ENCODE measurements around the gene SVIL. TPM values are rescaled to one million over a fixed set of nuclear protein-coding genes. Genes with fewer than 3 reads are reported as not detected.
"Not testable (repeated sequence)": the region's sequence is repeated elsewhere in the genome, so short reads cannot be mapped to it uniquely, and the experiment has no call there.

The SVIL gene
- total and polyA plus RNA-seq, 2 donors = 11.5 to 25.8 TPM

DNA sequence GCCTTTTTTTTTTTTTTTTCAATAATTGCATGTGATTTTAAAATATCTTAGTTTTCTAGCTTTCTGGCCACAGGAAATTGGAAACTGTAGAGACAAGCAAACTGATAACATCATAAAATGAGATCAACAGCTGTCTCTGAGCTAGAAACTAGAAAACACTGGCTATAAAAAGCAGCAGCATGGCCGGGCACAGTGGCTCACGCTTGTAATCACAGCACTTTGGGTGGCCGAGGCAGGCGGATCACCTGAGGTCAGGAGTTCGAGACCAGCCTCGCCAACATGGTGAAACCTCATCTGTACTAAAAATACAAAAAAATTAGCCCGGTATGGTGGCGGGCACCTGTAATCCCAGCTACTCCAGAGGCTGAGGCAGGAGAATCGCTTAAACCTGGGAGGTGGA, 81.7 kb downstream of the SVIL start:
- not testable (repeated sequence) for DNase-seq (ENCODE audit: low read depth in 6 of 9, low spot score in 9 of 9); H3K9me3 ChIP-seq (ENCODE audit: control insufficient read depth in 2 of 2, insufficient read depth in 1 of 2, low read length in 1 of 2); H3K27ac ChIP-seq (ENCODE audit: low read depth in 1 of 2, low read length in 1 of 2); H3K4me1 ChIP-seq (ENCODE audit: control insufficient read depth in 2 of 2, insufficient read depth in 2 of 2, low read length in 2 of 2); H3K27me3 ChIP-seq (ENCODE audit: control insufficient read depth in 2 of 2, insufficient read depth in 1 of 2, low read length in 1 of 2); H3K4me3 ChIP-seq (ENCODE audit: low read length in 2 of 2)
- 98% methylated on average over 9 of the region's 9 CpGs for WGBS
- peaks cover 19% of the 10 kb centered on the region in 2 donors for H3K36me3 ChIP-seq (ENCODE audit: control insufficient read depth in 2 of 2, insufficient read depth in 2 of 2, low read length in 1 of 2)

GRCh38 chr10:29549493-29549892, 85.3 kb downstream of the SVIL start:
- not testable (repeated sequence) for H3K27ac ChIP-seq (ENCODE audit: low read depth in 1 of 2, low read length in 1 of 2); H3K9me3 ChIP-seq (ENCODE audit: control insufficient read depth in 2 of 2, insufficient read depth in 1 of 2, low read length in 1 of 2); H3K4me1 ChIP-seq (ENCODE audit: control insufficient read depth in 2 of 2, insufficient read depth in 2 of 2, low read length in 2 of 2); H3K4me3 ChIP-seq (ENCODE audit: low read length in 2 of 2); DNase-seq (ENCODE audit: low read depth in 6 of 9, low spot score in 9 of 9); H3K27me3 ChIP-seq (ENCODE audit: control insufficient read depth in 2 of 2, insufficient read depth in 1 of 2, low read length in 1 of 2)
- H3K36me3 ChIP-seq (ENCODE audit: control insufficient read depth in 2 of 2, insufficient read depth in 2 of 2, low read length in 1 of 2) = peaks cover 19 to 22% of the 10 kb centered on the region in 2 donors
- 100% methylated on average over 2 of the region's 3 CpGs for WGBS

DNA sequence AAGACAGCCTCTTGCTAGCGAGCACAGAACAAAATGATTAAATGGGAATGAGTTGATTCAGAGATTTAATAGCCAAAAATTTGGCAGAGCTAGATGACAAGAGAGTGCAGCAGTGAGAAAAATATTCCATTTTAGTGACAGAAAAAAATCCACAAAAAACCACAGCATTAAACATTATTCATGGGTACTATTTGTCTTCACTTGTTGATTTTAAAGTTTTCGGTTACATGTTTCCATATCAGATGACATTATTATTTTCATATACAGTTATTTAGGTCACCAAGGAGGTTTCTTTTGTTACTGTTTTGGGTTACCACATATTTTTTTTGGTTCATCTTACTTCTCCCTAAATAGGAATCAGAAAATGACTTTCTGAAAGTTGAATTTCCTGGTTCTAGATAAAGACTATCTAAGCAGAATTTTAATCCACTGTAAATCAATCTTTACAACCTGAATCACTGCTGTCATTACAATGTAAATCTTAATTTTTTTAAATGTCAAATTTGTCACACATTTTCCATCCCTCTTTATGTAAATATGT, 87.9 kb downstream of the SVIL start:
- DNase-seq (ENCODE audit: low read depth in 6 of 9, low spot score in 9 of 9) = no peak

DNA sequence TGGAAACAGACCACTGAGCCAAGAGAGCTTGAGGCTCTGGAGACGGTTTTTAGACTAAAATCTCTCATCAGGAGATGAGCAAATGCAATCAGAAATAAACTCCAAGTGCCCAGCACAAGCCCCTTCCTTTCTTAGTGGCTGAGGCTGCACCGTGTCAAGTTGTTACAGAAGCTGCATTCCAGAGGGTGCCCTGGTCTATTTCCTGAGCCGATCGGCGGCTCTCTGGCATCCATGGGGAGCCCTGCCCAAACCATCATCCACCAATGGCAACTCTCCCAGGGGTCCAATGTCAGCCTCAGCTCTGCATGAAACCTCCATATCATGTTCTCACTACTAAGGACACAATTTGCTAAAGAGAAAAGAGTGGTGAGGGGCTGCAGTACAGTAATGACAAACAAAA, 89.6 kb downstream of the SVIL start:
- H3K4me1 ChIP-seq (ENCODE audit: control insufficient read depth in 2 of 2, insufficient read depth in 2 of 2, low read length in 2 of 2) = no peaks in the 10 kb centered on the region
- H3K27me3 ChIP-seq (ENCODE audit: control insufficient read depth in 2 of 2, insufficient read depth in 1 of 2, low read length in 1 of 2) = no peaks in the 10 kb centered on the region
- no peak overlapping the region for H3K4me3 ChIP-seq (ENCODE audit: low read length in 2 of 2)
- H3K36me3 ChIP-seq (ENCODE audit: control insufficient read depth in 2 of 2, insufficient read depth in 2 of 2, low read length in 1 of 2) = peaks cover 0 to 2% of the 10 kb centered on the region in 2 donors
- WGBS = 66% methylated on average over 5 of the region's 5 CpGs
- no peaks in the 10 kb centered on the region for H3K9me3 ChIP-seq (ENCODE audit: control insufficient read depth in 2 of 2, insufficient read depth in 1 of 2, low read length in 1 of 2)
- no peak overlapping the region for H3K27ac ChIP-seq (ENCODE audit: low read depth in 1 of 2, low read length in 1 of 2)
- DNase-seq (ENCODE audit: low read depth in 6 of 9, low spot score in 9 of 9) = no peak

More for the DNA sequence above, 87.9 kb downstream of the SVIL start:
- Histone ChIP-seq H3K27ac (ENCODE audit: low read depth in 1 of 2, low read length in 1 of 2) (no peak overlapping the region), H3K9me3 (ENCODE audit: control insufficient read depth in 2 of 2, insufficient read depth in 1 of 2, low read length in 1 of 2) (no peaks in the 10 kb centered on the region), H3K36me3 (ENCODE audit: control insufficient read depth in 2 of 2, insufficient read depth in 2 of 2, low read length in 1 of 2) (peaks cover 12 to 13% of the 10 kb centered on the region in 2 donors), H3K4me3 (ENCODE audit: low read length in 2 of 2) (no peak overlapping the region), H3K27me3 (ENCODE audit: control insufficient read depth in 2 of 2, insufficient read depth in 1 of 2, low read length in 1 of 2) (no peaks in the 10 kb centered on the region), H3K4me1 (ENCODE audit: control insufficient read depth in 2 of 2, insufficient read depth in 2 of 2, low read length in 2 of 2) (no peaks in the 10 kb centered on the region)
- 95% methylated on average over 2 of the region's 2 CpGs for WGBS

- Histone ChIP-seq H3K9me3 (ENCODE audit: control insufficient read depth in 2 of 2, insufficient read depth in 1 of 2, low read length in 1 of 2) (no peaks in the 10 kb centered on the region), H3K36me3 (ENCODE audit: control insufficient read depth in 2 of 2, insufficient read depth in 2 of 2, low read length in 1 of 2) (peaks cover 0 to 2% of the 10 kb centered on the region in 2 donors), H3K4me1 (ENCODE audit: control insufficient read depth in 2 of 2, insufficient read depth in 2 of 2, low read length in 2 of 2) (no peaks in the 10 kb centered on the region), H3K4me3 (ENCODE audit: low read length in 2 of 2) (no peak overlapping the region), H3K27me3 (ENCODE audit: control insufficient read depth in 2 of 2, insufficient read depth in 1 of 2, low read length in 1 of 2) (no peaks in the 10 kb centered on the region), H3K27ac (ENCODE audit: low read depth in 1 of 2, low read length in 1 of 2) (no peak overlapping the region)
- no peak for DNase-seq (ENCODE audit: low read depth in 6 of 9, low spot score in 9 of 9)
Observed at GRCh38 chr10:29543715-29544114, 91.1 kb downstream of the SVIL start.

GRCh38 chr10:29542723-29543122, 92.0 kb downstream of the SVIL start:
- DNase-seq (ENCODE audit: low read depth in 6 of 9, low spot score in 9 of 9) = no peak
- Histone ChIP-seq H3K9me3 (ENCODE audit: control insufficient read depth in 2 of 2, insufficient read depth in 1 of 2, low read length in 1 of 2) (no peaks in the 10 kb centered on the region), H3K27ac (ENCODE audit: low read depth in 1 of 2, low read length in 1 of 2) (no peak overlapping the region), H3K4me3 (ENCODE audit: low read length in 2 of 2) (no peak overlapping the region), H3K4me1 (ENCODE audit: control insufficient read depth in 2 of 2, insufficient read depth in 2 of 2, low read length in 2 of 2) (no peaks in the 10 kb centered on the region), H3K27me3 (ENCODE audit: control insufficient read depth in 2 of 2, insufficient read depth in 1 of 2, low read length in 1 of 2) (no peaks in the 10 kb centered on the region), H3K36me3 (ENCODE audit: control insufficient read depth in 2 of 2, insufficient read depth in 2 of 2, low read length in 1 of 2) (peaks cover 0 to 2% of the 10 kb centered on the region in 2 donors)
- 97% methylated on average over 4 of the region's 4 CpGs for WGBS

- Histone ChIP-seq H3K36me3 (ENCODE audit: control insufficient read depth in 2 of 2, insufficient read depth in 2 of 2, low read length in 1 of 2) (peaks cover 0 to 2% of the 10 kb centered on the region in 2 donors), H3K27me3 (ENCODE audit: control insufficient read depth in 2 of 2, insufficient read depth in 1 of 2, low read length in 1 of 2) (no peaks in the 10 kb centered on the region), H3K4me1 (ENCODE audit: control insufficient read depth in 2 of 2, insufficient read depth in 2 of 2, low read length in 2 of 2) (no peaks in the 10 kb centered on the region), H3K27ac (ENCODE audit: low read depth in 1 of 2, low read length in 1 of 2) (no peak overlapping the region), H3K4me3 (ENCODE audit: low read length in 2 of 2) (no peak overlapping the region), H3K9me3 (ENCODE audit: control insufficient read depth in 2 of 2, insufficient read depth in 1 of 2, low read length in 1 of 2) (no peaks in the 10 kb centered on the region)
- DNase-seq (ENCODE audit: low read depth in 6 of 9, low spot score in 9 of 9) = no peak
- WGBS = 97% methylated on average over 15 of the region's 15 CpGs
Observed at GRCh38 chr10:29541422-29542210, 93.2 kb downstream of the SVIL start.

- H3K4me1 ChIP-seq (ENCODE audit: control insufficient read depth in 2 of 2, insufficient read depth in 2 of 2, low read length in 2 of 2) = no peaks in the 10 kb centered on the region
- H3K4me3 ChIP-seq (ENCODE audit: low read length in 2 of 2) = no peak overlapping the region
- no peaks in the 10 kb centered on the region for H3K9me3 ChIP-seq (ENCODE audit: control insufficient read depth in 2 of 2, insufficient read depth in 1 of 2, low read length in 1 of 2)
- peaks cover 0 to under 1% of the 10 kb centered on the region in 2 donors for H3K36me3 ChIP-seq (ENCODE audit: control insufficient read depth in 2 of 2, insufficient read depth in 2 of 2, low read length in 1 of 2)
- H3K27me3 ChIP-seq (ENCODE audit: control insufficient read depth in 2 of 2, insufficient read depth in 1 of 2, low read length in 1 of 2) = no peaks in the 10 kb centered on the region
- 97% methylated on average over 10 of the region's 10 CpGs for WGBS
- H3K27ac ChIP-seq (ENCODE audit: low read depth in 1 of 2, low read length in 1 of 2) = no peak overlapping the region
- no peak for DNase-seq (ENCODE audit: low read depth in 6 of 9, low spot score in 9 of 9)
Observed at GRCh38 chr10:29540016-29540415, 94.8 kb downstream of the SVIL start.

- Histone ChIP-seq H3K4me1 (ENCODE audit: control insufficient read depth in 2 of 2, insufficient read depth in 2 of 2, low read length in 2 of 2) (no peaks in the 10 kb centered on the region), H3K4me3 (ENCODE audit: low read length in 2 of 2) (no peak overlapping the region), H3K36me3 (ENCODE audit: control insufficient read depth in 2 of 2, insufficient read depth in 2 of 2, low read length in 1 of 2) (no peaks in the 10 kb centered on the region), H3K9me3 (ENCODE audit: control insufficient read depth in 2 of 2, insufficient read depth in 1 of 2, low read length in 1 of 2) (no peaks in the 10 kb centered on the region), H3K27me3 (ENCODE audit: control insufficient read depth in 2 of 2, insufficient read depth in 1 of 2, low read length in 1 of 2) (no peaks in the 10 kb centered on the region), H3K27ac (ENCODE audit: low read depth in 1 of 2, low read length in 1 of 2) (no peak overlapping the region)
- DNase-seq (ENCODE audit: low read depth in 6 of 9, low spot score in 9 of 9) = no peak
- 98% methylated on average over 6 of the region's 6 CpGs for WGBS
Observed at GRCh38 chr10:29539412-29539811, 95.4 kb downstream of the SVIL start.

All from thymus (tissue), 11 donors.